Right lung (tissue), 5 donors: ENCODE data around the gene KCNIP3. TPM values are rescaled to one million over a fixed set of nuclear protein-coding genes. Genes with fewer than 3 reads are reported as not detected.
"Not testable (repeated sequence)": the region's sequence is repeated elsewhere in the genome, so short reads cannot be mapped to it uniquely, and the experiment has no call there.

ENCODE experiments used
- DNase-seq, 2 donors: peaks; one replicate each; pipeline ENCODE4 v3.0.0-alpha.2; 2013
- polyA plus RNA-seq, 5 donors: library from polyadenylated mRNA; unstranded; fragments of 120-200 nt; gene quantifications; one replicate each; pipeline versions ENCODE4 v1.2.1 to v1.2.3, GENCODE V29; 2013; ENCODE audit warnings: inconsistent platforms in 1 of 5, low replicate concordance in 1 of 5; ENCODE audit not compliant: insufficient read length in 5 of 5, insufficient read depth in 1 of 5

The KCNIP3 gene
- polyA plus RNA-seq, 5 donors, result 6.2 to 10.0 (median 7.4) TPM

DNA sequence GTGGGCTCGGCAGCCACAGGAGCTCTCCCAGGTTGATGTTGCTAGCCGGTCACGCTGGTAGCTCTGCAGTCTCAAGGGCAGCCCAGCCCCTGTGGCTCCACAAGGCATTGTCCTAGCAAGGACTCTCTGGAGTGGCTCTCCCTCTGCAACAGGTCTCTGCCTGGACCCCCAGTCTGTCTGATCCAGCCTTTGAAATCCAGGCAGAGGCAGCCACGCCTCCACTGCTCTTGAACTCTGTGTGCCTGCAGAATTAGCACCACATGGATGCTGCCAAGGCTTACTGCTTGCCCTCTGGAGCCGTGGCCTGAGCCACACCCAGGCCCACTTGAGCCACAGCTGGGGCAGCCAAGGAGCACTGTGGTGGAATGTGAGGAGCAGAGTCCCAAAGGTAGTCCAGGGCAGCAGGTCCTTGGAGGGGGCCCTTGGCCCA lies 62.4 kb downstream of the KCNIP3 start:
- no peak for DNase-seq

DNA sequence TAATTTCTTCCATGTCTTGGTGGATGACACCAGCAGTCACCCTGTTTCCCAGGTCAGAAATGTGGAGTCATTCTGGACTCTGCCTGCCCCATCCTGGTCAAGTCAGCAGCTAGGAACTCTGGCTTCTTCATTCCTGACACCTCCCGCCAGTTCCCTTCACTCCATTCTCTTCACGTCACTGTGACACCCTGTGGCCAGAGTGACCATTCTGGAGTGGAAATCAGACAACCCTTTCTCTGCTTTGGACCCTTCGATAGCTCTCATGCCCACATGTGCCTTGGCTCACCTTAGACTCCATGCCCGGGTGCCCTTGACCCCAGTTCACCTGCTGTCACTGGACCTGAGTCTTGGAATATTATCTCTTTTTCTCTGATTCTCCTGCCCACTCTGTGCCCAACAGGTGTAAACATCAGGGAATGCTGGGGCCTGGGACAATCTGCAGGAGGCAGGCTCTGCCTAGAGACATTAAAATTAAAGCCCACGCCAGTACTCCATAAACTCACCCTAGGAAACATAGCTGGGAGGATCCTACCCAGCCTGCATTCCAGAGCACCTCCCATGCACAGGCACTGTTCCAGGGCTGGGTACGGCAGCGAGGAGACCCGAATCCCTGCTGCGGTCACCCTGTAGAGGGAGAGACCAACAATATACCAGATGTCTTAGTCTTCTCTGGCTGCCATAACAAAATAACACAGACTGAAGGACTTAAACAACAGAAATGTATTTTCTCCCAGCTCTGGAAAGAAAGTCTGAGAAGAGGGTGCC lies 64.3 kb downstream of the KCNIP3 start:
- no peak for DNase-seq

DNA sequence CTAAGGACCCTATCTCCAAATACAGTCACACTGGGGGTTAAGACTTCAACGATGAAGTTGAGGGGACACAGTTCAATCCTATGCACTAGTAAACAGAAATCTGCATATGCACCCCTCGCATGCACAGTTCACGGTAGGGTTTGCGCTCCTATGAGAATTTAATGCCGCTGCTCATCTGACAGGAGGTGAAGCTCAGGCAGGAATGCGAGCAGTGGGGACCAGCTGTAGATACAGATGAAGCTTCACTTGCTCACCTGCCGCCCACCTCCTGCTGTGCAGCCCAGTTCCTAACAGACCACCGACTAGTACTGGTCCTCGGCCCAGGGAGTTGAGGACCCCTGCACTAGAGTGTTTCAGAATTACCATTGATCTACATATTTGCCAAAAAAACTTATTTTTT lies 65.3 kb downstream of the KCNIP3 start:
- DNase-seq, result no peak

DNA sequence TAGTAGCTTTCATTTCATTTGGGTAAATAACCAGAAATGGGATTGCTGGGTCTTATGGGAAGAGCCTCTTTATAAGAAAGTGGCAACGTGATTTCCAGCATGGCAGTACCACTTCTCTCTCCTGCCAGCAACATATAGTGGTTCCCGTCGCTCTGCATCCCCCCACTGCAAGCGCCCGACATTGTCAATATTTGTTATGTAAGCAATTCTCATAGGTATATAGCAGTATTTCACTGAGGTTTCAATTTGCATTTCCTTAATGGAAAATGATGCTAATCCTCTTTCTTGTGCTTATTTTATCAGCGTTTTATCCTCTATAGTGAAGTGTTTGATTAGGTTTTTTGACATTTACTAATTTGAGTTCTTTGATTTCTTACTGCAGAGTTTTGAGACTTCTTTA lies 69.4 kb downstream of the KCNIP3 start:
- DNase-seq, result no peak

DNA sequence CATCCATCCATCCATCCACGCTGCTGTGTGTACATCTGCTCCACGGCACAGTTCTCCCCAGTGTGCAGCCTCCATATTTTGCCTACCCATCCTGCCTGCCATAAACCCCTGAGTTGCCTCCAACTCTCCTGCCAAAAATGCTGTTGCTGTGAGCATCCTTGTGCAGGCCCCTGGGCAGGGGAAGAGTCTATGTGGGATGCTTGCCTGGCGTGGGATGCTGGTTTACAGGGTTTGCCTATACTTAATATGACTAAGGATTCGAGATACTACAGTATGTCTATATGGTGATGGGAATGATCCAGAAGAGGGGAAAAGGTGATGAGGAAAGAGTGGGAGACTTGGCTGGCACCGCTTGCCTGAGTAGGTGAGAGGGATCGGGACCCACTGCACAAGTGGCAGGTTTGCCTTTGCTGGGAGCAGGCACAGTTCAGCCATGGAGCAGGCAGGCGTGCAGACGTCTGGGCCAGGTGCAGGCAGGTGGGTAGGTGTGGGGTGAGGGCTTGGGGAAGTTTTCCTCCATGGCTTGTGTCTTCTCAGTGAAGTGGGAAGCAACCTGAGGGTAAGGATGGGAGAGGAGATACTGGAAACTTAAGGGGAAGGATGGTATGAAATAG lies 75.2 kb downstream of the KCNIP3 start:
- DNase-seq, result no peak

DNA sequence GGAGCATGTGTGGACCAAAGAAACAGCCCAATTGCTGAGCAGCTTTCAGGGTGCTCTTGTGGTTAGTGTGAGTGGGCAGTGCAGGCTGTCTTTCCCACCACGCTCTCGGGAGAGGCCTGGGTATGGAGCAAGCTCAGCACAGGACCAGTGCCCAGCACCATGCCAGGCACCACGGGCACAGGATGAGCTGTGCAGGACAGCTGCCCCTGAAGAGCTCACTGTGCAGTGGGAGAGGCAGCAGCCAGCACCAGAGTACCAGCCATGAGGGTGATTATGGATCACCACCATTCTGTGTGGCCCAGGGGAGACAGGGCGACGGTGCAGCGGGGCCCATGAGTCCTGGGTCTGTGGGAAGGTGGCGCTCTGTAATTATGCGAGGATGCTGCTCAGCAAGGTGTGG lies 75.7 kb downstream of the KCNIP3 start:
- no peak for DNase-seq

DNA sequence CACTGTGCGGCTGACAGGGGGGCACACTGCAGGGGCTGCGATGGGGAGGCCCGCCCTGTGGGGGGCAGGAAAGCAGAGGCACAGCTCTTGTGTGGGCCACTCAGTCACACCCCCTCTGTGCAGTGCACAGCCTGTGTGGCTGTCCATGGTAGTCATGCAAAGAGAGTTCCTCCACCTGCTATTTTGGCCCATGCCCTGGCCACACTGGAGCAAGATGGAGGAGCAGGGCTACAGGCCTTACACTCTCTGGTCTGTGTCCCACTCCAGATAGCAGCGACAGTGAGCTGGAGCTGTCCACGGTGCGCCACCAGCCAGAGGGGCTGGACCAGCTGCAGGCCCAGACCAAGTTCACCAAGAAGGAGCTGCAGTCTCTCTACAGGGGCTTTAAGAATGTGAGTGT lies 76.9 kb downstream of the KCNIP3 start:
- DNase-seq, result no peak

DNA sequence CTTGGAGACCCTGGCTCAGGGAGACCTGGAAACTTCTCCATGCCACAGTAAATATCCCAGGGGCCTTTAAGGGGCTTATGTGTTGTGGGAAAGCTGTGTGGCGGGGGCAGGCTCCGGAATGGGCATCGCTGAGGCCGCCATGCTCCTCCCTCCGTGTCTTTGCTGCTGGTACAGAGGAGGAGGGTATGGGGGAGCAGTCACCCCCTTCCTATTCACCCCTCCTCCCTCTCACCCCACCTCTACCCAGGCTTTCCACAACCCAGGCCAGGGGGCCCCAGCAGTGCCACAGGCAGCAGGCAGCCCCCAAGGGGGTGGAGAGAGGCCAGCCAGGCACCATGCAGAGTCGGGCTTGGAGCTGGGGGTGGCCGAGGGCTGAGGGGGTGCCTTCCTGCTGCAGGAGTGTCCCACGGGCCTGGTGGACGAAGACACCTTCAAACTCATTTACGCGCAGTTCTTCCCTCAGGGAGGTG lies 77.3 kb downstream of the KCNIP3 start:
- no peak for DNase-seq

DNA sequence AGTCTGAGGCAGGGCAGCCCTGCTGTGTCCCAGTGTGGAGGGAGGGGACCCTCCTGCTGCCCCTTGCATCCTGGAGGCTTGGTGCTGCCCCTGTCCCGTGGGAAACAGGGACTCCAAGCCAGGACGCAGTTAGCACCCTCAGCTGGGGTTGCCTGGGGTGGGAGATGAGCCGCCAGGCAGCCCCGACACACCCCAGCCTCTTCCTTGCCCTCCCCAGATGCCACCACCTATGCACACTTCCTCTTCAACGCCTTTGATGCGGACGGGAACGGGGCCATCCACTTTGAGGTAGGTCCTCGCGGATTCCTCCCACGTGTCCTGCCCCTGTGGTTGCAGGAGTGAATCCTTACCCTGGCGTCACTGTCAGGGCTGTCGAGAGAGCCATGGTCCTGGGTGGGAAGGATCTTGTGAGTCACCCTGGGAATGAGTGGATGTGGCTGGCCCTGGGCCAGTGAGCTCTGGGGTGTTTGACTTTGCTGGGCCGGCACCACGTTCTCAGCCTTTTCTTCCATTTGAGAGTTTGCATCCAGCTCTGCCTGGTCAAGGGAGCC lies 77.8 kb downstream of the KCNIP3 start:
- DNase-seq, result no peak

DNA sequence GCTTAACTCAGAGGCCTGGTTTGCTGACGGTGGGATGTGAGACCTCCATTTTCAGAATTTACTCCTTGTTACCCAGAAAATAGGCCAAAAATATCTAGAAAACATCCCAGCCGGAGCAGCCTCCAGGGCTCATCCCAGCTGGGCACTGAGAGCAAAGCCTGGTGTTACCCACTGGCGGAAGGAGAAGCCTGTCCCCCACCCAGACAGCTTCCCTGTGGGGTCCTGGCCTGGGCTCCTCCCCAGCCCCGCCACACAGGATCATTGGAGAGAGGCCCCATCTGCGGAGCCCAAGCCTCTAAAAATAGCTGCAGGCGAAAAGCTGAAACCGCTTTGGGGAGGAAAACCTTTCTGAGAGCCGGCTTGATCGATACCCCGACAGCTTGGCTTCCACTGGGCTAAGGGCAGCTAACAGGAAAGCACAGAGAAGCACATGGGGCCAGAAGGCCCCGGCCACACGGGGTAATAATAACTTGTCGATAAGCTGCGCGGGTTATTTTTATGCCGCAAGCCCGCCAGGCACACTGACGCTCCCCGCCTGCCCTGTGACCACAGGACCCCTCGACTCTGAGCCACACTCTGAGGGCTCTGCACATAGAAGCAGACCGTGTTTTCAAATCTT lies 78.5 kb downstream of the KCNIP3 start:
- DNase-seq, result no peak

DNA sequence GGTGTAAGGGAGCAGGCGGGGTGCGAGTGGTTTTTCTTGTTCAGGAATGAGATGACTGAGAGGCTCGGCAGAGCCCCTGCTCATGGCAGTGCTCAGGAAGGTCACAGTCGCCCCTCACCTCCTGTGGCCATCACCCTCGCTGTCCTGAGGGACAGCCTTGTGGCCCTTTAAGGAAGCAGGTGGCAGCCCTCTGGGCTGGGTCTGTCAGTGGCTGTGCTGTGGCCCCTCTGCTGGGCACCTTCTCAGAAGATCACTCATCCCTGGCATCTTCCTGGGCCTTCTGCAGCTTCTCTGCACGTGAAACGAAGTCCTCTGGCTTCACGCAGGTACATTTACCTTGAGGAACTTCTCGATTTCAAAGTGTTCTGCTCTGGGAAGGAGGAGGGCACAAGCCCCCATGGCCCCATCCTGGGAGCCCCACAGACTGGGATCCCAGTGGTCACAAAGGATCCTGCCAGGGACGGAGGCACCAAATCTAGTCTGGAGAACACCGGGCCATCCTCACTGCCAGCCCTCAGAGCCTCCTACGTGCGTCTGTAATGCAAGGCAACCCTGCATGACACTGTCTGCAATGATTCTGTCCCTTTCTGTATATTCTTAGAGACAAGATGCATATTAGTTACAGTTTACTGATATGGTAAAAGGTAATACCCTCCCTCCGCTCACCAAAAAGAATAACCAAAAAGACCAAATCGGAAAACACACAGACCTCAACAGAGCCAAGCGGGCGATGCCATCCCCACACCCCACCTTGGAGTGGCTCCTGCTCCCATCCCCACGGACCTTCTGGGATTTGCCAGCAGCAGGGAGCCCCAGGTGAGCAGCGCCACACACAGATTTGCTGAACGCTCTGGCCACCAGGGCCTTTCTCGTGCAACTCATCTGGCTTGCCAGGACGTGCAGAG lies 79.4 kb downstream of the KCNIP3 start:
- DNase-seq, result no peak

DNA sequence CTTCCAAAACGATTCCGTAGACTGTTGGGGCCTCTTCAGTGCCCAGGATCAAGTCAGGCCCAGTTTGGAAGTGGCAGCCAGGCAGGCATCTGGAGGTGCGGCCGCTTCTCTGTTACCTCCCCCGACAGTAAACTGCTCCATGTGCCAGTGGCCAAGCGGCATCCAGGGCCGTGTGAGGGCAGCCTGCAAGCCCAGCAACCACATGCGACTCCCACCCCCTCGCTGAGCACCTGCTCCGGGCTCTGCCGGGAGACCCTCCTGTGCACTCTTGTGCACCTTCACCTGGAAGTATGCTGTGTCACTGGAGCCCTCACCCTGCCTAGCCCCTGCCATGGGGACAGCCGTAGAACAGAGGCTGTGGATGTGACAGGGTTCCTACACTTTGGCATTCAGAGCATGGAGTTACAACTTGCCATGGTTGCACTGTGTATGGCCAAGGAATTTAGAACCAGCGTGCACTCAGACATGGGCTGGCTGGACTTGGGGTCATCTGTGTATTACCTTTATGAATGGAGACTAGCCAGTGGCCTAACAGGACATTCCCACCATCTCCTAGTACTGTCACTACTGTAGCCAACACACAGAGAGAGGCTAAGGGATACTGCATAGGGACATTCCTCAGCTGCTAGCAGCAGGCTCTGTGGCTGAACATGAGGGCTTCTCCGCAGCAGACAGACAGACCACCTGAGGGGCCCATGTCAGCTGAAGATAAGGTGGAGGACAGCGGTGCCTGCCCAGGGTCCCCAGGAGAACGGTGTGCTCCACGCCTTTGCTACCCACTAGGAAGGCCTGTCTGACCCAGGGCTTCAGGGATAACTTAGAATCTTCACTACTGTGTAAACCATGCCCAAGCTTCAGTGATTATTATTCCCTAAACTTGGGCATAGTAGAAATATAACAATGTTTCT lies 80.3 kb downstream of the KCNIP3 start:
- no peak for DNase-seq

DNA sequence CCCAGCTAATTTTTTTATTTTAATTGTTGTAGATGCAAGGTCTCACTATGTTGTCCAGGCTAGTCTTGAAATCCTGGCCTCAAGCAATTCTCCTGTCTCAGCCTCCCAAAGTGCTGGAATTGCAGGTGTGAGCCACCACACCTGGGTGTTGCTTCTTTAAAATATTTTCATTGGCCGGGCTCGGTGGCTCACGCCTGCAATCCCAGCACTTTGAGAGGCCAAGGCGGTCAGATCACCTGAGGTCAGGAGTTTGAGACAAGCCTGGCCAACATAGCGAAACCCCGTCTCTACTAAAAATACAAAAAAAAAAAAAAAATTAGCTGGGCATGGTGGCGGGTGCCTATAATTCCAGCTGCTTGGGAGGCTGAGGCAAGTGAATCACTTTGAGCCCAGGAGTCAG lies 81.1 kb downstream of the KCNIP3 start:
- not testable (repeated sequence) for DNase-seq

DNA sequence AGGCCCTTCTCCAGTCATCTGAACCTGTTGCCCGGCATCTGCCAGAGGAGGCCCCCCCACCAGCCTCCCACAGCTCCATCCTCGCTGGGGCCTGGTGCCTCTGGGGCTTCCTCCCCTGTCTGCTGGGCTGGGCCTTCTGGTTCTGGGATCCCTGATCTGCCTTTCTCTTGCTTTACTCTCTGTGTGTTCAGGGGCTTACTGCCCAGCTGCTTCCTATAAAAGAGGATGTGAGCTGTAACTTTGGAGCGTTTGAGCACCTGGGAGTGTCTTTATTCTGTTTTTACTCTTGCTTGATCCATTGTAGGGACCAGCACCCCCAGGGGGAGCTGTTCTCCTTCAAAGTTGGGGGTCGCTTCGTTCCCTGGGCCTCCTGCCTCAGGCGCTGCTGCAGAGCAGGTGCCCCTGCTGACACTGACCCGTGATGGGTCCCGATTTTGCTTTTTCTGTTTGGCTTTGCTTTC lies 82.3 kb downstream of the KCNIP3 start:
- DNase-seq, result no peak

DNA sequence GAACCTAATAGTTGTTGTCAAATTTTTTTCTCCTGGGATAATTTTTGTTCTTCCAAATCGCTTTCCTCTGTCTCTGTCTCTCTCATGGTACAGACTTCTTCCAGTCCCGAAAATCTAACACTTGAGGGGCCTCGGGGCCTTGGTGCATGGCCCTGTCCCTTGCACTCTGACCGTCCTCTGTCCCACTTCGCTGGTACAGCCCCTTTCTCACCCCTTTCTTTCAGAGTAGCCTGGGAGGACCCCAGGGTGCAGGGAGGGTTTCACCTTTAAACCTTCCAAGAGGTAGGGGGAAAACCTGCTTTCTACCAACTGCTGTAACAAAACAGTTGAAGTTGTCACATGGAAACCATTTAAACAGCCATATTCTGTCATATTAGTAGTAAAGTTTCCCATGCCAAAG lies 83.1 kb downstream of the KCNIP3 start:
- DNase-seq, result no peak

DNA sequence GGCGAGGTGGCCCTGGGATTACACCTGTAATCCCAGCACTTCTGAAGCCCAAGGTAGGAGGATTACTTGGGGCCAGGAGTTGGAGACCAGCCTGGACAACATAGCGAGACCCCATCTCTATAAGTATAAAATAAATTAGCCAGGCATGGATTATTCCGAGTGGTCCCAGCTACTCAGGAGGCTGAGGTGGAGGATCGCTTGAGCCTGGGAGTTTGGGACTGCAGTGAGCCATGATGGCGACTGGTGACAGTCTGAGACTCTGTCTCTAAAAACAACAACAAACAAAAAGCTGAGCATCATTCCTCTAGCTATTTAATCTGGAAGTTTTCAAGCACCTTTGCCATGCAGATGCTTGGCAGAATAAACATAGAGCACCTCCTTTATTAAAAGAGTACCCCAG lies 83.6 kb downstream of the KCNIP3 start:
- no peak for DNase-seq

DNA sequence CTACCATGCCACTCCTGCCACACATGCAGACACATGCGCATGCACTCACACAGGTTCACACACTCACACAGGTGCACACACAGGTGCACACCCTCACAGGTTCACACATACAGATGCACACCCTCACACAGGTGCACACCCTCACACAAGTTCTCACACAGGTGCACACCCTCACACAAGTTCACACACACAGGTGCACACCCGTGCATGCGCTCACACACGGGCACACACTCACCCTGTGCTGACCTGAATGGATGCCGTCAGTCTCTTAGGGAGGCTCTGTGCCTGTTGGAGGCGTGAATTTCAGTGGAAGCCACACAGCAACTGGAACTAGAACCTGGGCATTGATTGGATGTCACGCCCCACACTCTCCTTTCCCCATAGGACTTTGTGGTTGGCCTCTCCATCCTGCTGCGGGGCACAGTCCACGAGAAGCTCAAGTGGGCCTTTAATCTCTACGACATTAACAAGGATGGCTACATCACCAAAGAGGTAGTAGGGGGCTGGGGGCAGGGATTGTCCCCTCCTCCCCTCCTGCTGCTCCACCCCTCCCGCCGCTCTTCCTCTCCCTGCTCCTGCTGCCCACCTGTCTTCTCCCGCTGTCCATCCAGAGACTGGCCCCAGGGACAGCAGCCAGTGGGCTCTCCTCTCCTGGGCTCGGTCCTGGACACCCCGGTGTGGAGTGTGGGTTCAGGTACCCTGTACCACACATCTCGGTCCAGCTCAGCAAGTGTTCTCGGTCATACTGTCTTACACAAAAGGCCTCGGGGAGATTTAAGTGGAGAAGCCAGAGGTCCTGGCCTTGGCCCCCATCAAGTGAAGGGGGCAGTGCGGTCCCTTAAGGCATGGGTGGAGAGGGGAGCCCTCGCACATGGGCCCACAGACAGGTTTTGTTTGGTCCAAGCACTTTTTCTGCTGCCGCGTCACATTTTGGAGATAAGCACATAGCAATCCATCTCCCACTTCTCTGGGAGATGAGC lies 84.4 kb downstream of the KCNIP3 start:
- no peak for DNase-seq

DNA sequence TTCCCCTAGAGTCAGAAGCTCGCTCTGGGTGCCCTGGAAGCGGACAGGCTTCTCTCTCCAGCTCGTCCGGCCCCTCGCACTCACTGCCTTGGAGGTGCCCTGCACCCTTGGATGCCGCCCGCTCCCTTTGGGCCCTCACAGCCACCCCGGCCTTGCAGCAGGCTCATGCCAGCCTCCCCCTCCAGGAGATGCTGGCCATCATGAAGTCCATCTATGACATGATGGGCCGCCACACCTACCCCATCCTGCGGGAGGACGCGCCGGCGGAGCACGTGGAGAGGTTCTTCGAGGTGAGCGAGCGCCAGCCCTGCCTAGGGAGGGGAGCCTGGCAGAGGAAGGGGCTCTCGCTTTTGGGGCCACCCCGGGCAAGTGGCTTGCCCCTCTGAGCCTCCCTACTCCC lies 85.0 kb downstream of the KCNIP3 start:
- DNase-seq, result no peak
